Measurements from ENCODE around the gene TBX15. TPM values are rescaled to one million over a fixed set of nuclear protein-coding genes. Genes with fewer than 3 reads are reported as not detected.

The TBX15 gene
- total RNA-seq, 6 experiments from 2014 or later = 0.29 to 56.5 (median 16.5) TPM

DNA sequence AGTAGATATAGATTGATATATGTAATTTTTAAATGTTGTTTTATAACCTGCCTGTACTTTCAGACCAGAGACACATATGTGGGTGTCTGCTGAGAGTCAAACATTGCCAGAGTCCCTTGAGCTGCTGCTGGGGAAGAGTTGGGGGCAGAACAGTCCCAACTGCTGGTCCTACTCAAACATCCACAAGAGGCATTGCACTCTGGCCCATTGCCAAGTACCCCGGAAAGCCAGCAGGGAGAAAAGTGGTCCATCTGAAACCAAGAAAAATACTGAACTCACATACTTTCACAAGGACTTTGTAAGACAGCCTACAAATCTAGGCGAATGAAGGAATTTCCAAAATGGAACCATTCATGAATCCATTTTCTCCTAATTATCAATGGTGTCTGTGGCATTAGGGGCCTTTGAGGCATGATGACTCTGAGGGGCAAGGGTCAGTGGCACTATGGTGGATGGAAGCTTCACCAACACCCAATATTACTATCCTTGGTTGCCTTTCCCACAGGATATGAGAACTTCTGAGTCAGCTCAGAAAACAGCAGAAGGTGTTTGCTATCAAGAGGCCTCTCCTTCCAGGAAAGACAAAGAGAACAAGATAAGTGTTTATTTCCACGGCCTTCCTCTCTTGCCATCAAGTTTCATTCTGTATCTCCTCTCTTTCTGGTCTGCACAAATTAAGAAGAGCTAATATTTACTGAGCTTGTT lies 7.3 kb upstream of the TBX15 start:
- DNase-seq (no peak), ATAC-seq (no peak)
- 56% methylated on average over 3 of the region's 3 CpGs for WGBS (ENCODE audit: insufficient coverage, low coverage, low lambda C conversion rate, missing lambda C conversion rate)
- Histone ChIP-seq H3K27me3 (peaks cover 13 to 73% of the 10 kb centered on the region in 2 donors), H3K4me1 (peaks cover 0 to 5% (median 0%) of the 10 kb centered on the region in 4 donors), H3K4me3 (no peak overlapping the region), H3K27ac (no peak overlapping the region), H3K9me3 (no peaks in the 10 kb centered on the region), H3K36me3 (no peaks in the 10 kb centered on the region)
- intact Hi-C loops (cut with DNase I) = no loop called here
- TF ChIP-seq, protein P1, sequence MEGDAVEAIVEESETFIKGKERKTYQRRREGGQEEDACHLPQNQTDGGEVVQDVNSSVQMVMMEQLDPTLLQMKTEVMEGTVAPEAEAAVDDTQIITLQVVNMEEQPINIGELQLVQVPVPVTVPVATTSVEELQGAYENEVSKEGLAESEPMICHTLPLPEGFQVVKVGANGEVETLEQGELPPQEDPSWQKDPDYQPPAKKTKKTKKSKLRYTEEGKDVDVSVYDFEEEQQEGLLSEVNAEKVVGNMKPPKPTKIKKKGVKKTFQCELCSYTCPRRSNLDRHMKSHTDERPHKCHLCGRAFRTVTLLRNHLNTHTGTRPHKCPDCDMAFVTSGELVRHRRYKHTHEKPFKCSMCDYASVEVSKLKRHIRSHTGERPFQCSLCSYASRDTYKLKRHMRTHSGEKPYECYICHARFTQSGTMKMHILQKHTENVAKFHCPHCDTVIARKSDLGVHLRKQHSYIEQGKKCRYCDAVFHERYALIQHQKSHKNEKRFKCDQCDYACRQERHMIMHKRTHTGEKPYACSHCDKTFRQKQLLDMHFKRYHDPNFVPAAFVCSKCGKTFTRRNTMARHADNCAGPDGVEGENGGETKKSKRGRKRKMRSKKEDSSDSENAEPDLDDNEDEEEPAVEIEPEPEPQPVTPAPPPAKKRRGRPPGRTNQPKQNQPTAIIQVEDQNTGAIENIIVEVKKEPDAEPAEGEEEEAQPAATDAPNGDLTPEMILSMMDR (IDR thresholded peaks at IDR 0.05) = no peak
- no peak for TF ChIP-seq POLR2A (IDR thresholded peaks at IDR 0.05)

DNA sequence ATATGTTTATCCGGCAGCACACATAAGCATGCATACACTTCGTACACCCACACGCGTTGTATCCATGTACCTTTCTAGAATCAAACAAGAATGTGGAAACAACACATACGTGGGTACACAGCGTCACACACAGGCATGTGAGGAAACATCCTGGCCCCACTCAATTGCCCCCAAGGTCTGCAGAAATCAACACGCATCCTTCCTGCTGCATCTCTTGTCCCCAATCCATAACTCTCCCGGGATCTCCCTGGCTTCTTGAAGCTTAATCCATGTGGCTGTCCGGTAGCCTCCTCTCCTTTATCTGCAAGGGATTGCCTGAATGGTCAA lies 5.5 kb upstream of the TBX15 start:
- Histone ChIP-seq H3K4me1 (no peaks in the 10 kb centered on the region), H3K27ac (no peak overlapping the region), H3K4me3 (no peak overlapping the region), H3K36me3 (no peaks in the 10 kb centered on the region), H3K27me3 (peaks cover 13 to 68% of the 10 kb centered on the region in 2 donors), H3K9me3 (no peaks in the 10 kb centered on the region)
- TF ChIP-seq POLR2A (IDR thresholded peaks at IDR 0.05) = no peak
- TF ChIP-seq, protein P1 (IDR thresholded peaks at IDR 0.05) = no peak
- no peak for DNase-seq
- intact Hi-C loops (cut with DNase I) = no loop called here
- WGBS (ENCODE audit: insufficient coverage, low coverage, low lambda C conversion rate, missing lambda C conversion rate) = 17% methylated on average over 9 of the region's 9 CpGs
- no peak for ATAC-seq

DNA sequence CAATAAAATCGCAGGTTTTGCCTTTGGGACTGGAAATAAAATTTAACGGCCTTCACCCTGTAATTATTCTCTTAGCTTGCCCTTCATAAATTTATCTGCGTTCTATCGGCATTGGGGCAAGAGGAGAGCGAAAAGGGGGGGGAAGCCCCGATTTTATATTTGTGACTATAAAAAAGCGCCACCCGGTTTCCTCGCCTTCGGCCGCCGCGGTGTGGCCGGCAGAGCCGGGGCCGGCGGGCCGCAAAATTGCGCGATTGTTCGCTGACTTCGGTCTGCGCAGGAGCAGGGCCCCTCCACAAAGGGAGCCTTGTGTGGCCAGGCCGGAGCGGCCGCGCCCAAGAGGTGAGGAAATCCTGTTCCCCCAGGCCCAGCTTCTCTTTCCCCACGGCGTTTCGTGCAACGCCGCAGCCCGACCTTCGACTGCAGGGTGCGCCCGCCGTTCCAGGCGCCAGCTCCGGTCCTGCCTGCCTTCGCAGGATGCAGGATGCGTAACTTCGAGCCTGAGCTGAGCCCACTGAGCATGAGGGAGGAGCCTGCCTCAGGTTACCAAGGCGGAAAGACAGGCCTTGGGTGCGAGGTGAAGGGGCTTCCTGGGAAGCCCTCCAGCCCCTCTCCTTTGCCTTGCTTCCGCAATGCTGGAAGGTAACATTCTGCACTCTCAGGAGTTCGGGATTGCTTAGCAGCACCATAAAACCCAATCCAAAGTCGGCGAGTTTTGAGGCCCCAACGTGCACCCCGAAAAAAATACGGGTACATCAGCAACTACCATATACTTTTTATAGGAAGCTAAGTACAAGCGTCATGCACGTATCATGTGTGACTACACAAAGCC lies 4.9 kb upstream of the TBX15 start:
- H3K27ac ChIP-seq = no peak overlapping the region
- DNase-seq = no peak
- 11% methylated on average over 34 of the region's 53 CpGs for WGBS (ENCODE audit: insufficient coverage, low coverage, low lambda C conversion rate, missing lambda C conversion rate)
- intact Hi-C loops (cut with DNase I) = no loop called here
- no peaks in the 10 kb centered on the region for H3K36me3 ChIP-seq
- H3K4me1 ChIP-seq = no peaks in the 10 kb centered on the region
- no peaks in the 10 kb centered on the region for H3K9me3 ChIP-seq
- no peak for ATAC-seq
- TF ChIP-seq POLR2A (IDR thresholded peaks at IDR 0.05) = no peak
- TF ChIP-seq, protein P1 (IDR thresholded peaks at IDR 0.05) = no peak
- H3K4me3 ChIP-seq = no peak overlapping the region
- peaks cover 13 to 66% of the 10 kb centered on the region in 2 donors for H3K27me3 ChIP-seq

DNA sequence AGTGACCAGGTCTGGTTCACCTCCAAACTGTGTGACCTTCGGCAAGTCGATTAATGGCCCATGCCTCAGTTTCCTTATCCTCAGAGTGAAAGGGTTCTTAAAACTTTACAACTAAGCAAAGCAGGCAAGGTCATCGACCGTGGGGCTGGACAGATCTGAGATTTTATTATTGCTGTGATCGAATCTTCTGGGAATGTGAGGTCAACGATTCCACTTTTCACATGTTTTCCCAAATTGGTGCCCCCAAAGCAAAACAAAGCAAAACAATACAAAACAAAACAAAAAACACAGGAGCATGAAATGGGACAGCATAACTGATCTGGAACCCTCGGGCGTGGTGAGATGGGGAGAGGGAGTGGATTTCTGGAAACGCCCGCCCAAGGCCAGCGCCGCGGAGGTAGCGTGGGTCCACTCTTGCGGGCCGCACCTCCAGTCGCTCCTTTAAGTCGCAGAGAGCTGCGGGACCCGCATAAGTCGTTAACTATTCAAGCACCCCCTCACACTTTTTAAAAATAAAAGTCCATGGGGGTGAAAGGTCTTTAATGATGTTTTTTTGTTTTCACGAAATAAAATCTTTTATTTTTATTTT lies 4.2 kb upstream of the TBX15 start:
- Histone ChIP-seq H3K27me3 (peaks cover 19 to 65% of the 10 kb centered on the region in 2 donors), H3K9me3 (no peaks in the 10 kb centered on the region), H3K27ac (no peak overlapping the region), H3K4me1 (peaks cover 0 to 7% (median 0%) of the 10 kb centered on the region in 4 donors), H3K4me3 (no peak overlapping the region), H3K36me3 (no peaks in the 10 kb centered on the region)
- WGBS (ENCODE audit: insufficient coverage, low coverage, low lambda C conversion rate, missing lambda C conversion rate) = 8% methylated on average over 22 of the region's 22 CpGs
- TF ChIP-seq, protein P1 (IDR thresholded peaks at IDR 0.05) = no peak
- no peak for TF ChIP-seq POLR2A (IDR thresholded peaks at IDR 0.05)
- intact Hi-C loops (cut with DNase I) = no loop called here
- ATAC-seq = no peak
- no peak for DNase-seq
